HG03159 (cell line): ENCODE data around the gene LIPC.

ENCODE experiments used
- ATAC-seq: cut with Tn5 transposase; IDR thresholded peaks from one replicate; pipeline ENCODE4 v1.9.1; 2021; ENCODE audit warnings: mild to moderate bottlenecking, moderate library complexity; ENCODE audit not compliant: unreplicated experiment

The LIPC gene

DNA sequence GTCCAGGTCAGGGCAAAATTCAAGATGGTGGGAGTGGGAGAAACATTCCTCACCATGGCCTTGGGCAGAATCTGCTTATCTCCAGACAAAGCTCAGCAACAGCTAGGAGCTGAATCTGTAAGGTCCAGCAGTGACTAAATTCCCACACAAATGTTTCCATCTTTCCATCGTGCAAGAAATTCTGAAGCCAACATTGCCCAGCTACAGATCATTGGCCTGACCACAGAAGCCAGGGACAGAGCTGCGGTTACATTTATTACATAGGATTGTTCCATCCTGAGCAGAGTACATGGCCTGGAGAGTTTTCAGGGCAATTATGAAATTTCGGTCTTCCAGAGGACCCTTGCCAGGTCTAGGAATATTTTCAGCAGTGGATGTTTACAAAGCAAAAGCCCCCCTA is 100.3 kb downstream of the LIPC start:
- no peak for ATAC-seq

DNA sequence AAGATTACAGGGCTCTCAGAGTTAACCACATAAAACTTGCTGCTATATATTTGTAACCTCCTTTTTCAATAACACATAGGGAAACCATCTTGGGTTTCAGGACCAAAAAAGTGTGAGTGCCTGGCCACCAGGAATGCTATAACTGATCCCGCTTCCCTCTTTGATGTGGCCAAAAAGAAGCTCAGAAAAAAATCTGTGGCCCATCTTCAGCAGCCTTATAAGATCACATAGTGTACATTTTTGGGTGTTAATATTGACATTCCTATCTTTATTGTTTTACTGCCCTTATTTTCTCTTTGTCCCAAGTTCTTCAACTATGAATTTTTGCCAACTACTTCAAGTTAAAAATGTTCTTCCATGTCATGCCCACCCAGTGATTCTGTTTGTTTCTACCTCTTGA is 102.8 kb downstream of the LIPC start:
- no peak for ATAC-seq

- ATAC-seq: no peak
These were observed 103.5 kb downstream of the LIPC start for GRCh38 chr15:58535337-58535736.

DNA sequence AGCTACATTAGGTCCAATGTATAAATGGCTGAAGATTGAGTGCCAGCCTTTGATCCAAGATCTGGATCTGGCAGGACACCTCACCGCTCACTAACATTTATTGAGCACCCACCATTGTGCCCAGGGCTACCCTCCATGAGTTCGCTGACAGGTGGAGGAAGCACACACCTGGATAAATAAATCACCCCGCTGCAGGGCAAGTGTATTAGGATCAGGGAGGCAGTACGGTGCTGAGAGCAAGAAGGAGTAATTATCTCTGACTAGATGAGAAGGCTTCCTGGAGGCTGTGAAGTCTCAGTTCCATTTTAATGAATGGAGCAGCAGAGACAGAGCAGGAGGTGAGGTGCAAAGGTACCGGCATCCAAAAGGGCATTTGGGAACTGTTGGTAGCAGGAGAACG is 104.1 kb downstream of the LIPC start:
- no peak for ATAC-seq

GRCh38 chr15:58536414-58536813 is 104.6 kb downstream of the LIPC start:
- no peak for ATAC-seq

DNA sequence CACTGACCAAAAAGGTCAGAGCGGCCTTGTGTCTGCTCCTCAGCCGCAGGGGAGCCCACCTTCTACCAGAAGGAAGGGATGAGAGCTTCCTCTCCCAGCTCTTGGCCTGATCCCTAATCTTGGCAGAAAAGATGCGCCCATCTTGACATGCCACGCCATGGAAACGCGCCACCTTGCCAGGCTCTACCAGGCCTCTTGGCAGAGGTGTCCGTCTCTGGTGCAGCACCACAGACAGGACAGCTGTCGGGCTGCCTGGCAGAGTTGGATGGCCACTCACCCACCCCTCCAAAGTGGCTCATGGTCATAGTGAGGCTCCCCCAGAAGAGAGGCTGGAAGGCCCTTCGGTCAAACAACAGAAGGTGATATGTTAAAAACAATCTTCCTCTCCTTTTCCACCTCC is 105.2 kb downstream of the LIPC start:
- ATAC-seq: no peak

GRCh38 chr15:58538225-58538727 is 106.5 kb downstream of the LIPC start:
- ATAC-seq: no peak

GRCh38 chr15:58538901-58539300 is 107.1 kb downstream of the LIPC start:
- ATAC-seq: no peak

- ATAC-seq: no peak
These were observed 107.8 kb downstream of the LIPC start for GRCh38 chr15:58539548-58539947.

- no peak for ATAC-seq
These were observed 109.8 kb downstream of the LIPC start for GRCh38 chr15:58541410-58542087.

- no peak for ATAC-seq
These were observed 112.0 kb downstream of the LIPC start for GRCh38 chr15:58543664-58544335.

GRCh38 chr15:58544756-58545155 is 113.0 kb downstream of the LIPC start:
- ATAC-seq: no peak

- no peak for ATAC-seq
These were observed 113.7 kb downstream of the LIPC start for GRCh38 chr15:58545307-58546065.

- ATAC-seq: no peak
These were observed 114.3 kb downstream of the LIPC start for GRCh38 chr15:58546066-58546591.

GRCh38 chr15:58546635-58547627 is 115.1 kb downstream of the LIPC start:
- ATAC-seq: no peak

DNA sequence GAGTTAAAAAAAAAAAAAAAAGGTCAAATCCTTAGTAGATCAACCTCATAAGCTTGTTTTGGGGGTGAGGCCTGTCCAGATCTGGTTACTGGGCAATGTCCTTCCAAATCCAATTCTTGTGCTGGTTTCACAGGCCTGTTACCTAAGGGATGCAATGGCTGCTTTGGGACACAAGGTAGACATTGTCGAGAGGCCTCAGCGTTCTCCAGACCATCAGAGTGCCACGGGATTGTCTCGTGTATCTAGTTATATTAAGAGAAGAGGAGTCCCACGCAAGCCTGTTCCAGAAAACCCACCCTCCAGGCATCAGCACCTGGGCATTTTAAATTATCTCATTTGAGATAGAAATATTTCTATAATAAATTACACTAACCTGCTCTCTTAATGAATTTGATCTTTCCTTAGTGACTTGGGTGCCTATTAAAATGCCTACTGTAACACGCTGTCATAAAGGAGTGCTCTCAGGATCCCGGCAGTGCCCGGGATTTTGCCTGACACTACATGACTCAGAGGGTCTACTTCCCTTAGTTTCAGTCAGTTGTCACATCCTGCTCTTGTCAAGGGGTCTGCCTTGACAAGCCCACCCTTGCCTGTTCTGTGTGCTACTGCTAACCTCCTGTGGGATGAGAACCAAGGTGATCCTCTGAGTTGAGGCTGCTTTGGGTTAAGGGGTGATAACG is 116.0 kb downstream of the LIPC start:
- ATAC-seq: no peak

DNA sequence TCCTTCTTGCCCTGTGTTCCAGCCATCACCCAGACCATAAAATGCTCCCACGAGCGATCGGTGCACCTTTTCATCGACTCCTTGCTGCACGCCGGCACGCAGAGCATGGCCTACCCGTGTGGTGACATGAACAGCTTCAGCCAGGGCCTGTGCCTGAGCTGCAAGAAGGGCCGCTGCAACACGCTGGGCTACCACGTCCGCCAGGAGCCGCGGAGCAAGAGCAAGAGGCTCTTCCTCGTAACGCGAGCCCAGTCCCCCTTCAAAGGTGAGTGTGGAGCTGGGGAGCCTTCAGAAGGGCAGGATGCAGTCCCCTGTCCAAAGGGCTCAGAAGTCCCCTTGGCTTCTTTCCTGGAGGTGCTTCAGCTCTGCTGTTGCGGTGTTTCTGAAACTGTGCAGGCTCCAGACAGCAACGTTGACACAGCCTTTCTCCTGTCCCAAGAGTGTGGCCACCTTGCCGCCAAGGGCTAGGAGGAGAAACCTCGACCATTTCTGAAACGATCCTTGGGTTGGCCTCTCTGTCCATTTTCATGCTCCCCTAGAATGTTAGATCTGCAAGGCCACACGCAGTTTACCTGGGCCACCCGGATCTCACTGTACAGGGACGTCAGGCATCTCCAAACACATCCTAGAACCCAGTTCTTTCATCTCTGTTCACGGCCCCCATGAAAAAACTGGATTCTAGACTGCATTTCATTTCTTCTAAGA is 116.7 kb downstream of the LIPC start:
- no peak for ATAC-seq

DNA sequence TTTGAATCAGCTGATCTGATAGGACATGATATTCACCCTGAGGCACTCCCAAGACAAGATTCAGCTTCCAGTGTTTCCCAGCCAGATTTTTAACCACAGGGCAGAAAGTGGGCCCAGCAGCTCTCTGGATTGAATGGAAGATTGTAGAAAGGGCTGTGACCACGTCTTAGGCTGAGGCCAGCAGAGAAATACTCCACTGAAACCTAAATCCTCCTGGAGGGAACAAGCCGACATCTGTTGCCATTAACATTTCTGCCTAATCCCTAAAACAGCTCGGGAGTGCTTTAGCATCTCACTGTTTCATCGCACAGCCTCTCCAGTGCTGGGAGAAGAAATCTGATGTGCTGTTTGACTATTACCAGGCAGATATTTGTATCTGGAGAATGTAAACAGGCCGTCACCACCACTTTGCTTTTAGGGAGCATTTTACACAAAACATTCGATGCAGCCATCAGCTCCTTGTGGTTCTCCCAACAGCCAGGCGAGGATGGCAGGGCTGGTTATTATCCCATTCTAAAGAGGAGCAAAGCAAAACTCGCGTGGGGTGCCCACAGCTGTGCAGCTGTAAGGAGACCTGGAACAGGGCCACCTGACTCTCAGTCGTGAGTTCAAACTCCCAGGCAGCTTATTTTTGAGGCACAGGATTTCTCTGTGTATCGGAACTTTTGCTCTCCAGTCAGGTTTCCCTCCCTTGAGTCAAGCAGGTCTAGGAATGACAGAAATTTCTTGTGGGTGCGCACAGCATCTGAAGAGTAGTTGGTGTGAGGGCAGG is 117.4 kb downstream of the LIPC start:
- ATAC-seq: no peak

- no peak for ATAC-seq
These were observed 117.9 kb downstream of the LIPC start for GRCh38 chr15:58549785-58550074.
